GM12801 (cell line): Measurements from ENCODE around the gene CYP4A22.

Experiments used
- TF ChIP-seq, protein P1 (sequence below): IDR thresholded peaks from one replicate; pipeline ENCODE4 v1.5.1; 2011; ENCODE audit warnings: control low read depth; ENCODE audit not compliant: insufficient read length; ENCODE audit errors: extremely low read depth

Gene CYP4A22

DNA sequence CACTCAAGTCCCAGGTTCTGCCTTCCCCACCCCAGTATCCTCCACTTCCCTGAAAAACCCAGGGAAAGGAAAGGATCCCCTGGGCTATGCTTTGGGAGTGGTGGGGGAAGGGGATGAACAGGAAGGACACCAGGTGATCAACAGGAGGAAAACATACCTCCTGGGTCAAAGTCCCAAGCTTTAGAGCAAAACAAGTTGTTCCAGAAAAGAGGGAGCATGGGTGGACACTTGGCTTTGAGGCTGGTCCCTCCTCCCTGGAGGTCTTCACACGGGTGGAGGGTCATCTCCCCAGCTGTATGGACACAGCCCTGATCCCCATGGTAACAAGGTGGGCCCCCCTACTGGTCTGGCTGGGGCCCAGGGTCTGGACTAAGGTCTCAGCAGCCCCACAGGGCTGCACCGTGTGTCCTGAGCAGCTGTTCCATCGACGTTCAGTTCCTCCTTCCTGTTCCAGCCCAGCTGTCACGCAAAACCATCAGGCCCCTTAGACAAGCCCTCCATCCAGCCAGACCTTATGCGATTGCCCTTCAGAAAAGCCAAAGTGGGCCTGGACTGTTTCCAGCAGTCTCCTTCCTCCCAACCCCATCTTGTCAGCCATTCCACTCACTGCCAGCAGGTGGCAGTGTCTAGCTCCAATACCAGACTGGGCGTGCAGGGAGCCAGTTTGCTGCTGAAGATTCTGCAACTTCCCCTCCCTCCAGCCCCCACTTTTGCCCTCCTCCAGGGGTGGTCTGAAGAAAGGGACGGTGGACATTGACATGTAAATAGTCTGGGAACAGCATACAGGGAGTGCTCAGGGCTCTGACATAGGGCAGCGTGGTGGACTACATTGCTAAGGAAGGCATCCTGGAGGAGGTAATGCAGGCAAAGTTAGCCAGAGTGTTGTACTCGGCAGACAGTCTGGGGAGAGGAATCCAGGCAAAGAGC is 55.5 kb downstream of the CYP4A22 start:
- TF ChIP-seq, protein P1, sequence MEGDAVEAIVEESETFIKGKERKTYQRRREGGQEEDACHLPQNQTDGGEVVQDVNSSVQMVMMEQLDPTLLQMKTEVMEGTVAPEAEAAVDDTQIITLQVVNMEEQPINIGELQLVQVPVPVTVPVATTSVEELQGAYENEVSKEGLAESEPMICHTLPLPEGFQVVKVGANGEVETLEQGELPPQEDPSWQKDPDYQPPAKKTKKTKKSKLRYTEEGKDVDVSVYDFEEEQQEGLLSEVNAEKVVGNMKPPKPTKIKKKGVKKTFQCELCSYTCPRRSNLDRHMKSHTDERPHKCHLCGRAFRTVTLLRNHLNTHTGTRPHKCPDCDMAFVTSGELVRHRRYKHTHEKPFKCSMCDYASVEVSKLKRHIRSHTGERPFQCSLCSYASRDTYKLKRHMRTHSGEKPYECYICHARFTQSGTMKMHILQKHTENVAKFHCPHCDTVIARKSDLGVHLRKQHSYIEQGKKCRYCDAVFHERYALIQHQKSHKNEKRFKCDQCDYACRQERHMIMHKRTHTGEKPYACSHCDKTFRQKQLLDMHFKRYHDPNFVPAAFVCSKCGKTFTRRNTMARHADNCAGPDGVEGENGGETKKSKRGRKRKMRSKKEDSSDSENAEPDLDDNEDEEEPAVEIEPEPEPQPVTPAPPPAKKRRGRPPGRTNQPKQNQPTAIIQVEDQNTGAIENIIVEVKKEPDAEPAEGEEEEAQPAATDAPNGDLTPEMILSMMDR: peak; percentile 43

DNA sequence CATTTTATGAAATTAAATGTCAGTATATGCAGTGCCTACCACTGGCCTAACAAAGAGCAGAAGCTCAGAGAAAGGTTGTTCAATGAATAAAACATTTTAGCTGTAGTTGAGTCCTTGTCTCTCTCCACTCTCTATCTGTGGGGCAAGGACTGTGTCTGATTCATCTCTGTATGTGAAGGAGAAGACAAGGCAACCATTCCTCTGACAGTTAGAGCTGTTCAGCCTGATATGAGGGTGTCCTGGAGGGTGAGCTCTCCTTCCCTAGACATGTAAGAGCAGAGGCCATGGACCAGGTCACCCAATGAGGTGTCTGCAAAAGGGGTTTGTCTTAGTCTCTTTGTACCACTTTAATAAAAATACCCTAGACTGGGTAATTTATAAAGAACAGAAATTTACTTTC is 57.1 kb downstream of the CYP4A22 start:
- TF ChIP-seq, protein P1: no peak

DNA sequence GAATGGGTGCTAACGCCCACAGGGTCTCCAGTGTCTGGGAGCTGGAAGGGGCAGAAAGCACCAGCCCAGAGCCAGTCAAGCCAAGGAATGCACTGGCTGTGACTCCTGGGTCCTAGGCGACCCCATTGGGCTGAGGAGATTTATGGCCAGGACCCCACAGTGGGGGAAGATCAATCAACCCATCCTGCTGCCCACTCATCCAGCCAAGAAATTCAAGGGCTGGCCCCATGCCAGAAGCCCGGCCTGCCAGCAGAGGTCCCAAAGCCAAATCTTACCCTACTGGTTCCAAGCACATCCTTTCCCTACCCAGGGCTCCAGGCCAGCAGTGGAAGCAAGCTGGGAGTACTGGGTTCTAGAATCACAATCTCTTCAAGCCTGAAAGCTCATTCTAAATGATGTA is 59.4 kb downstream of the CYP4A22 start:
- TF ChIP-seq, protein P1: no peak

DNA sequence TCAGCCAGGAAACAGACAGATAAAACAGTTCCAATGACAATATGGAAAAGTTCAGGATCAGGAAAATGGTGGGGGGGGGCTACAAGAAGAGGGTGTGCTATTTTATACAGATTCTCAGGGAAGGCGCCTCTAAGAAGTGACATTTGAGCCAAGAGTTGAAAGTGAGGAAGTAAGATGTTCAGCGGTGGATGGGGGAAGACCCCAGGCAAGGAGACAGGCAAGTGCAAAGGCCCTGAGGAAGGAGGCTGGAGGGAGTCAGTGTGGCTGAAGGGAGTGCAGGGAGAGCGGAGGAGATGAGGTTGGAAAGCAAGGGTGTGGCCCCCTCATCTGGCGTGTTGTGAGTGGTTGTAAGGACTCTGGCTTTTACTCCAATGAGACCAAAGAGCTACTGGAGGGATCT is 61.0 kb downstream of the CYP4A22 start:
- TF ChIP-seq, protein P1: no peak
